DOHH2 (cell line): ENCODE data around the gene KMT2D.

Source experiments
- H3F3A ChIP-seq: fragments of 200-600 bp; sonication (generic), shearing (Covaris generic); 2 replicates; pipeline ENCODE4 v1.6.0; 2016; ENCODE audit warnings: antibody characterized with exemption, mild to moderate bottlenecking; ENCODE audit not compliant: control insufficient read depth, insufficient read depth
- H3K27ac ChIP-seq: fragments of 200-600 bp; sonication (generic); 2 replicates; pipeline ENCODE4 v1.5.1; 2014; ENCODE audit warnings: low read depth, mild to moderate bottlenecking, low read length, moderate library complexity
- H3K27me3 ChIP-seq: fragments of 200-600 bp; sonication (generic); 2 replicates; pipeline ENCODE4 v1.6.1; 2014; ENCODE audit warnings: mild to moderate bottlenecking, low read length, mixed read lengths; ENCODE audit not compliant: control insufficient read depth
- H3K36me3 ChIP-seq: fragments of 200-600 bp; sonication (generic); 2 replicates; pipeline ENCODE4 v1.6.1; 2014; ENCODE audit warnings: mild to moderate bottlenecking, low read length, moderate library complexity, mixed read lengths; ENCODE audit not compliant: control insufficient read depth
- H3K4me1 ChIP-seq: fragments of 200-600 bp; sonication (generic); 2 replicates; pipeline ENCODE4 v1.6.1; 2014; ENCODE audit warnings: mild to moderate bottlenecking, low read length, mixed read lengths; ENCODE audit not compliant: control insufficient read depth
- H3K4me2 ChIP-seq: fragments of 200-600 bp; sonication (generic); 2 replicates; pipeline ENCODE4 v1.6.0; 2014; ENCODE audit warnings: mild to moderate bottlenecking, low read length, moderate library complexity
- H3K4me3 ChIP-seq: fragments of 200-600 bp; sonication (generic); 2 replicates; pipeline ENCODE4 v1.5.1; 2014; ENCODE audit warnings: mild to moderate bottlenecking, low read length, mixed read lengths
- H3K79me2 ChIP-seq: fragments of 200-600 bp; sonication (generic); 2 replicates; pipeline ENCODE4 v1.6.1; 2014; ENCODE audit warnings: mild to moderate bottlenecking, low read length, mixed read lengths; ENCODE audit not compliant: control insufficient read depth
- H3K9me2 ChIP-seq: fragments of 200-600 bp; sonication (generic); replicated peaks from 2 replicates; pipeline ENCODE4 v1.6.1; 2014; ENCODE audit warnings: mild to moderate bottlenecking, low read length, mixed read lengths; ENCODE audit not compliant: control insufficient read depth
- H3K9me3 ChIP-seq: fragments of 200-600 bp; sonication (generic); 2 replicates; pipeline ENCODE4 v1.6.1; 2014; ENCODE audit warnings: antibody characterized with exemption, low read length, mixed read lengths; ENCODE audit not compliant: control insufficient read depth, insufficient read depth
- H4K20me1 ChIP-seq: fragments of 200-600 bp; sonication (generic); 2 replicates; pipeline ENCODE4 v1.6.0; 2014; ENCODE audit warnings: low read depth, mild to moderate bottlenecking, antibody characterized with exemption, low read length, moderate library complexity; ENCODE audit not compliant: control insufficient read depth, insufficient read depth
- CTCF ChIP-seq: fragments of 200-600 bp; sonication (generic); IDR thresholded peaks from one replicate; pipeline ENCODE4 v1.5.1; 2014; ENCODE audit warnings: antibody characterized with exemption, mild to moderate bottlenecking, low read depth, low read length; ENCODE audit not compliant: poor library complexity, severe bottlenecking
- EZH2phosphoT487 ChIP-seq: fragments of 200-600 bp; sonication (generic); IDR thresholded peaks from 2 replicates; pipeline ENCODE4 v1.6.1; 2017; ENCODE audit warnings: borderline replicate concordance, mild to moderate bottlenecking, antibody characterized with exemption, low read length, moderate library complexity, mixed read lengths

Gene KMT2D

GRCh38 chr12:49025463-49025862 is 35.1 kb downstream of the KMT2D start:
- no peaks in the 10 kb centered on the region for H3K27me3 ChIP-seq
- H3K79me2 ChIP-seq, result no peaks in the 10 kb centered on the region
- H3K9me3 ChIP-seq, result no peaks in the 10 kb centered on the region
- no peak overlapping the region for H3K4me2 ChIP-seq
- no peaks in the 10 kb centered on the region for H3K9me2 ChIP-seq
- H3K4me1 ChIP-seq, result peaks cover 3% of the 10 kb centered on the region; the same call in 1 of the 2 replicates
- no peak overlapping the region for H3K27ac ChIP-seq
- H3F3A ChIP-seq, result peaks cover 6% of the 10 kb centered on the region
- TF ChIP-seq EZH2phosphoT487 (no peak), CTCF (no peak)
- H3K36me3 ChIP-seq, result peaks cover 93% of the 10 kb centered on the region
- no peak overlapping the region for H3K4me3 ChIP-seq
- no peaks in the 10 kb centered on the region for H4K20me1 ChIP-seq

- peaks cover 84% of the 10 kb centered on the region for H3K36me3 ChIP-seq
- peaks cover 10% of the 10 kb centered on the region for H3K4me1 ChIP-seq
- H3F3A ChIP-seq, result peaks cover 11% of the 10 kb centered on the region
- H3K79me2 ChIP-seq, result no peaks in the 10 kb centered on the region
- no peaks in the 10 kb centered on the region for H3K27me3 ChIP-seq
- no peak overlapping the region for H3K4me2 ChIP-seq
- H4K20me1 ChIP-seq, result no peaks in the 10 kb centered on the region
- no peaks in the 10 kb centered on the region for H3K9me3 ChIP-seq
- H3K27ac ChIP-seq, result no peak overlapping the region
- H3K9me2 ChIP-seq, result no peaks in the 10 kb centered on the region
- TF ChIP-seq CTCF (no peak), EZH2phosphoT487 (no peak)
- no peak overlapping the region for H3K4me3 ChIP-seq
Observed at GRCh38 chr12:49024543-49024942, 36.1 kb downstream of the KMT2D start.

- TF ChIP-seq CTCF (no peak), EZH2phosphoT487 (no peak)
- H3K79me2 ChIP-seq, result no peaks in the 10 kb centered on the region
- no peaks in the 10 kb centered on the region for H3K9me2 ChIP-seq
- H3K9me3 ChIP-seq, result no peaks in the 10 kb centered on the region
- no peak overlapping the region for H3K4me3 ChIP-seq
- H3K36me3 ChIP-seq, result peaks cover 79% of the 10 kb centered on the region
- peaks cover 18% of the 10 kb centered on the region for H3F3A ChIP-seq
- H3K4me1 ChIP-seq, result peaks cover 17% of the 10 kb centered on the region
- no peak overlapping the region for H3K4me2 ChIP-seq
- no peak overlapping the region for H3K27ac ChIP-seq
- H3K27me3 ChIP-seq, result no peaks in the 10 kb centered on the region
- H4K20me1 ChIP-seq, result no peaks in the 10 kb centered on the region
Observed at GRCh38 chr12:49023812-49024211, 36.8 kb downstream of the KMT2D start.
